ENCODE data around the gene ITPR2. TPM values are rescaled to one million over a fixed set of nuclear protein-coding genes. Genes with fewer than 3 reads are reported as not detected.

ITPR2 gene
- total RNA-seq, 1 experiment from 2014 or later: 26.0 TPM

GRCh38 chr12:26460361-26460760 lies 372.6 kb downstream of the ITPR2 start:
- H3K36me3 ChIP-seq (ENCODE audit: low read depth): no peaks in the 10 kb centered on the region
- H3K79me2 ChIP-seq (ENCODE audit: low read depth): no peaks in the 10 kb centered on the region
- no peak overlapping the region for H3K4me2 ChIP-seq
- H3F3A ChIP-seq (ENCODE audit: insufficient read depth, low read depth): no peaks in the 10 kb centered on the region
- no peaks in the 10 kb centered on the region for H3K4me1 ChIP-seq (replicated peaks; ENCODE audit: insufficient read depth)
- no peaks in the 10 kb centered on the region for H3K27me3 ChIP-seq (ENCODE audit: insufficient read depth, low read depth)
- no TSS peak for BruUV-seq (replicated peaks)
- DNase-seq: no peak
- H2AFZ ChIP-seq: no peak overlapping the region
- no peaks in the 10 kb centered on the region for H4K20me1 ChIP-seq (ENCODE audit: insufficient read depth)
- H3K4me3 ChIP-seq: no peak overlapping the region
- no peaks in the 10 kb centered on the region for H3K9me2 ChIP-seq (ENCODE audit: insufficient read depth)
- CTCF ChIA-PET: no interaction called here
- no peaks in the 10 kb centered on the region for H3K9me3 ChIP-seq (ENCODE audit: insufficient read depth, low read depth)
- no peak overlapping the region for H3K27ac ChIP-seq
- intact Hi-C loops (cut with micrococcal nuclease; ENCODE audit: unreplicated experiment): no loop called here
- no peak for TF ChIP-seq EZH2 (IDR thresholded peaks at IDR 0.05; ENCODE audit: low read depth)
- no peak for TF ChIP-seq CTCF (conservative IDR thresholded peaks at IDR 0.05)
- POLR2A ChIA-PET (ENCODE audit: unreplicated experiment): no interaction called here

DNA sequence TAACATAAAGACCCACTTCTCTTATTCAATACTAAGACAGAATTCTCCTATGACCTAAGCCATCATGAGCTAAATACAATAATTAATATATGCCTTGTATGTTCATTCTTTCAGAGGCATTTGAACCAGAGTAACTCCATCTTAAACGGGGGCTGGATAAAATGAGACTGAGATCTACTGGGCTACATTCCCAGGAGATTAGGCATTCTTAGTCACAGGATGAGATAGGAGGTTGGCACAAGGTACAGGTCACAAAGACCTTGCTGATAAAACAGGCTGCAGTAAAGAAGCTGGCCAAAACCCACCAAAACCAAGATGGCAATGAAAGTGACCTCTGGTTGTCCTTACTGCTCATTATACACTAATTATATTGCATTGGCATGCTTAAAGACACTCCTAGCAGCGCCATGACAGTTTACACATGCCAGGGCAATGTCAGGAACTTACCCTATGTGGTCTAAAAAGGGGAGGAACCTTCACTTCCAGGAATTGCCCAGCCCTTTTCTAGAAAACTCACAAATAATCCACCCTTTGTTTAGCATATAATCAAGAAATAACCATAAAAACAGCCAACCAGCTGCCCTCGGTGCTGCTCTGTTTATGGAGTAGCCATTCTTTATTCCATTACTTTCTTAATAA lies 376.9 kb downstream of the ITPR2 start:
- Histone ChIP-seq H3K9me2 (ENCODE audit: insufficient read depth) (no peaks in the 10 kb centered on the region), H3K4me1 (replicated peaks; ENCODE audit: insufficient read depth) (no peaks in the 10 kb centered on the region), H3K27ac (no peak overlapping the region), H3K4me3 (no peak overlapping the region), H4K20me1 (ENCODE audit: insufficient read depth) (no peaks in the 10 kb centered on the region), H3K9me3 (ENCODE audit: insufficient read depth, low read depth) (no peaks in the 10 kb centered on the region), H3K79me2 (ENCODE audit: low read depth) (no peaks in the 10 kb centered on the region), H3F3A (ENCODE audit: insufficient read depth, low read depth) (no peaks in the 10 kb centered on the region), H3K27me3 (ENCODE audit: insufficient read depth, low read depth) (no peaks in the 10 kb centered on the region), H2AFZ (no peak overlapping the region), H3K4me2 (no peak overlapping the region), H3K36me3 (ENCODE audit: low read depth) (no peaks in the 10 kb centered on the region)
- CTCF ChIA-PET: no interaction called here
- no peak for DNase-seq
- intact Hi-C loops (cut with micrococcal nuclease; ENCODE audit: unreplicated experiment): no loop called here
- no peak for TF ChIP-seq EZH2 (IDR thresholded peaks at IDR 0.05; ENCODE audit: low read depth)
- POLR2A ChIA-PET (ENCODE audit: unreplicated experiment): no interaction called here
- no TSS peak for BruUV-seq (replicated peaks)

DNA sequence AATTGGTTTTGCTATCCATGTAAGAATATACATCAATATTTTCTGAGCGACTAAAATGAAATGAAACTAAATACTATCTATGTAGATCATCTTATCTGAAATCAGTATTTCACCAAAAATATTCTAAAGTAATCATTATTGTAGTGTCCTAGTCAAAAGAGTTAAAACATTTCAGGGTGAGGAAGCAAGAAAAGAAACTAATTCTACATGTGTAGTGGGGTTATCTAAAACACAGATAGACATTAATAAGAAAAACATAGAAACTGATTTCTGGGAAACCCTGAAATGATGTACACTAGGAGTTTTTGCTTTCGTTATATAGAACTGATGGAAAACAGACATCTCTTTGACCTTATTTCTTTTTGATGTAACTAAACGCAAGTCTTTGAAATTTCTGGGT lies 379.7 kb downstream of the ITPR2 start:
- Histone ChIP-seq H2AFZ (no peak overlapping the region), H3K79me2 (ENCODE audit: low read depth) (no peaks in the 10 kb centered on the region), H3F3A (ENCODE audit: insufficient read depth, low read depth) (no peaks in the 10 kb centered on the region), H3K4me3 (no peak overlapping the region), H3K36me3 (ENCODE audit: low read depth) (no peaks in the 10 kb centered on the region), H3K9me2 (ENCODE audit: insufficient read depth) (no peaks in the 10 kb centered on the region), H3K27me3 (ENCODE audit: insufficient read depth, low read depth) (no peaks in the 10 kb centered on the region), H3K4me2 (no peak overlapping the region), H3K27ac (no peak overlapping the region), H3K9me3 (ENCODE audit: insufficient read depth, low read depth) (no peaks in the 10 kb centered on the region), H3K4me1 (replicated peaks; ENCODE audit: insufficient read depth) (no peaks in the 10 kb centered on the region), H4K20me1 (ENCODE audit: insufficient read depth) (no peaks in the 10 kb centered on the region)
- intact Hi-C loops (cut with micrococcal nuclease; ENCODE audit: unreplicated experiment): no loop called here
- no peak for DNase-seq
- ChIA-PET CTCF (no interaction called here), POLR2A (ENCODE audit: unreplicated experiment) (no interaction called here)
- BruUV-seq (replicated peaks): no TSS peak
- TF ChIP-seq CTCF (conservative IDR thresholded peaks at IDR 0.05) (no peak), EZH2 (IDR thresholded peaks at IDR 0.05; ENCODE audit: low read depth) (no peak)

GRCh38 chr12:26452511-26452910 lies 380.5 kb downstream of the ITPR2 start:
- Histone ChIP-seq H3K4me2 (no peak overlapping the region), H3F3A (ENCODE audit: insufficient read depth, low read depth) (no peaks in the 10 kb centered on the region), H3K4me1 (replicated peaks; ENCODE audit: insufficient read depth) (no peaks in the 10 kb centered on the region), H4K20me1 (ENCODE audit: insufficient read depth) (no peaks in the 10 kb centered on the region), H3K9me2 (ENCODE audit: insufficient read depth) (no peaks in the 10 kb centered on the region), H2AFZ (no peak overlapping the region), H3K27me3 (ENCODE audit: insufficient read depth, low read depth) (no peaks in the 10 kb centered on the region), H3K4me3 (no peak overlapping the region), H3K27ac (no peak overlapping the region), H3K9me3 (ENCODE audit: insufficient read depth, low read depth) (no peaks in the 10 kb centered on the region), H3K36me3 (ENCODE audit: low read depth) (no peaks in the 10 kb centered on the region), H3K79me2 (ENCODE audit: low read depth) (no peaks in the 10 kb centered on the region)
- intact Hi-C loops (cut with micrococcal nuclease; ENCODE audit: unreplicated experiment): no loop called here
- TF ChIP-seq EZH2 (IDR thresholded peaks at IDR 0.05; ENCODE audit: low read depth): no peak
- no peak for TF ChIP-seq CTCF (conservative IDR thresholded peaks at IDR 0.05)
- CTCF ChIA-PET: no interaction called here
- POLR2A ChIA-PET (ENCODE audit: unreplicated experiment): no interaction called here
- DNase-seq: no peak
- BruUV-seq (replicated peaks): no TSS peak

Measured in PC-9 (cell line).